Activated CD8-positive, alpha-beta memory T cell treated with anti-CD3 and anti-CD28 coated beads, Interleukin-2, amount 10 ng/mL, durations not matched to agents 7 days and 5 days (primary cell): ENCODE data around the gene MRPL12. TPM values are rescaled to one million over a fixed set of nuclear protein-coding genes. Genes with fewer than 3 reads are reported as not detected.

Experiments used
- ATAC-seq: fragments of 150-1000 bp; cut with Tn5 transposase; one replicate; pipeline ENCODE4 v1.10.0; 2021; ENCODE audit warnings: moderate library complexity
- CTCF ChIA-PET: fragments of 350-600 bp; sonication (Branson Sonifier 250); formaldehyde crosslinking; loops from one replicate; lab custom pipeline; 2021; ENCODE audit warnings: antibody characterized with exemption; lab: Charles Lee
- DNase-seq: peaks from one replicate; pipeline ENCODE4 v3.0.0-alpha.2; 2020
- H3K27ac Mint-ChIP-seq: one replicate; pipeline ENCODE4 v1.8.0; 2021; ENCODE audit warnings: mild to moderate bottlenecking, mixed read lengths
- H3K27me3 Mint-ChIP-seq: one replicate; pipeline ENCODE4 v1.8.0; 2021; ENCODE audit warnings: mixed read lengths
- H3K36me3 Mint-ChIP-seq: one replicate; pipeline ENCODE4 v1.8.0; 2021; ENCODE audit warnings: mild to moderate bottlenecking, mixed read lengths
- H3K4me1 Mint-ChIP-seq: one replicate; pipeline ENCODE4 v1.8.0; 2021; ENCODE audit warnings: mixed read lengths
- H3K4me3 Mint-ChIP-seq: one replicate; pipeline ENCODE4 v1.8.0; 2021; ENCODE audit warnings: mild to moderate bottlenecking, moderate library complexity, mixed read lengths
- H3K9me3 Mint-ChIP-seq: one replicate; pipeline ENCODE4 v1.8.0; 2022; ENCODE audit warnings: low read depth, mixed read lengths
- total RNA-seq, 2 experiments: library from RNA; stranded (reverse); gene quantifications; one replicate each; pipeline ENCODE4 v1.2.3, GENCODE V29; 2021

MRPL12 gene
- 100 to 1,000 TPM; 102 to 126 TPM for total RNA-seq

DNA sequence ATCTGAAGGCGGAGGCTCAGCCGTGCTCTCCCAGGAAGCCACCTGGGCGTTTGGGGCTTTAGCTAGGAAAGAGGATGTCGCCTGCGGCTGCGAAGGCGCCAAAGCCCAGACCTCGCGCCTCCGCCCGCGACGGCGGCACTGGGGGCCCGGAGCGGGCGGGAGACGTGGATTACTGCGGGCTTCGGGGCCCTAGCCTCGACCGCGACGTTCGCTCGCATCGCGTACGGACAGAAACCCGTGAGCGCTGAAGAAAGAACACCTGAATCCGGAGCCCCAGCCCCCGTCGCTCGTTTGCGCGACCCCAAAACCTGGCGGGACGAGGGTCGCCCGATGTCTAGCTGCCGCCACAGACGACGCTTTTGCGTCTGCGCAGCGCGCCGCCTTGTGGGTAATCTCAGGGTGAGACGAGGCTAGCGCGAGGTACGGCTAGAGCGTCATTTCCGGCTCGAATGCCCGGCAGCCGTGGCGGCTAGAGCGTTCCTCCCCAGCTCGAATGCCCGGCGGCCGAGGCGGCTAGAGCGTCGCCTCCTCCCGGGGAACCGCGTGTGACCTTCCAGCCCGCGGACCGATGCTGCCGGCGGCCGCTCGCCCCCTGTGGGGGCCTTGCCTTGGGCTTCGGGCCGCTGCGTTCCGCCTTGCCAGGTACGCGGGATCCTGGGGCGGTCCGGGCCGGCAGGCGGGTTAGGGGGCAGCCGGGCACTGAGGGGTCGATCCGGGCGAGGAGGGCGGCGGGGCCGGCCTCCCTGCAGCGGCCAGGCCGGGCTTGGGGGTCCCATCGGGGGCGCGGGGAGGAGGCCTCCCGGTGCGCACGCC is at the start of gene MRPL12:
TSS of gene MRPL12 (plus strand) at position 434 of the 813 bp plus-strand sequence. CDS start at position 569, 135 bp downstream.
- H3K27ac Mint-ChIP-seq, result peak within 1 kb of the TSS; percentile 93
- H3K4me1 Mint-ChIP-seq, result peaks cover 36% of the 10 kb centered on the region
- CTCF ChIA-PET, result interaction anchor here (0.6 to 3.2 kb wide), 14 partner anchors 8 to 685 kb away, joined by 3 to 9 read pairs (median 4); partner anchors contain the start of genes ARL16 and HGS
- no peaks in the 10 kb centered on the region for H3K9me3 Mint-ChIP-seq
- no peaks in the 10 kb centered on the region for H3K27me3 Mint-ChIP-seq
- ATAC-seq, result peak; percentile 89
- peak; percentile 95 for DNase-seq
- H3K36me3 Mint-ChIP-seq, result peaks cover 49% of the 10 kb centered on the region
- H3K4me3 Mint-ChIP-seq, result peak within 1 kb of the TSS; percentile 90

DNA sequence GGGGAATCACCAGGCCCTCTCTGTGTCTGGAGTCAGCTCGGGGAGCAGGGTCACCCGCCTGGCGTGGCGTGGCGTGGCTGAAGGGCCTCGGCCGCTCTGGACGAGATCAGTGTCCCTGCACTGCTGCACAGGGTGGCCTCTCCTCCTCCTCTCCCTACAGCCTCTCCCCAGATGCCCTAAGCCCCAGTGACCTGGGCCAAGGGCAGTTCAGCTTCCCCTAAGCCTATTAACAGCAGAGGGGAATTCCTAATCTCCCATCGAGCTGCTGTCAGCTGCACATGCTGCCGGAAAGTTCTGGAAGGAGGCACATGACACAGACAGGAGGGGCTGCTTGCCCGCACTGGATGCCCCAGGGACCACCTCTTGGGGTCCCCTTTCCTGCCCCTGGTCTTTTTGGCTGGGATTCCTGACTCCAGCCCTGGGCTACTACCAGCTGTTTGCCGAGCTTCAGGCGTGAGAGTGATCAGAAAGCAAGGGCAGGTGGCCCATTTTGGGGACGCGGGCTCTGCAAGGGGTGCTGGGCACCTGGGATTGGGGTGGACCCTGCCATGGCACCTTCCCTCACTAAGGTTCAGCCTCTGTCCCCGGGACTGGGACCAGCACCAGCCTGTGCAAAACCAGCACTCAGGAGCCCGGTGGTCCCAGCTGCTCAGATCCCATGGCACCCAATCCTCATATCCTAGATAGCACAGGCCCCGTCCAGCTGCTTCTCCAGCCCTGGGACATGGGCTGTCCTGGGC is 47.6 kb upstream of the MRPL12 start:
- no peaks in the 10 kb centered on the region for H3K9me3 Mint-ChIP-seq
- H3K4me1 Mint-ChIP-seq, result peaks cover 25% of the 10 kb centered on the region
- H3K27ac Mint-ChIP-seq, result no peak overlapping the region
- CTCF ChIA-PET, result no interaction called here
- DNase-seq, result no peak
- ATAC-seq, result no peak
- H3K36me3 Mint-ChIP-seq, result no peaks in the 10 kb centered on the region
- H3K4me3 Mint-ChIP-seq, result no peak overlapping the region
- H3K27me3 Mint-ChIP-seq, result no peaks in the 10 kb centered on the region

- no peak within 1 kb of the TSS for H3K27ac Mint-ChIP-seq
- ATAC-seq (no peak), DNase-seq (no peak)
- no peaks in the 10 kb centered on the region for H3K9me3 Mint-ChIP-seq
- H3K4me1 Mint-ChIP-seq, result peaks cover 25% of the 10 kb centered on the region
- no peak within 1 kb of the TSS for H3K4me3 Mint-ChIP-seq
- no peaks in the 10 kb centered on the region for H3K27me3 Mint-ChIP-seq
- CTCF ChIA-PET, result no interaction called here
- H3K36me3 Mint-ChIP-seq, result no peaks in the 10 kb centered on the region
Observed at GRCh38 chr17:81656118-81656743, 46.9 kb upstream of the MRPL12 start, which contains the start of gene PDE6G. Gene PDE6G (minus strand): TSS chr17:81656542. CDS start chr17:81653305, 3,237 bp downstream.

DNA sequence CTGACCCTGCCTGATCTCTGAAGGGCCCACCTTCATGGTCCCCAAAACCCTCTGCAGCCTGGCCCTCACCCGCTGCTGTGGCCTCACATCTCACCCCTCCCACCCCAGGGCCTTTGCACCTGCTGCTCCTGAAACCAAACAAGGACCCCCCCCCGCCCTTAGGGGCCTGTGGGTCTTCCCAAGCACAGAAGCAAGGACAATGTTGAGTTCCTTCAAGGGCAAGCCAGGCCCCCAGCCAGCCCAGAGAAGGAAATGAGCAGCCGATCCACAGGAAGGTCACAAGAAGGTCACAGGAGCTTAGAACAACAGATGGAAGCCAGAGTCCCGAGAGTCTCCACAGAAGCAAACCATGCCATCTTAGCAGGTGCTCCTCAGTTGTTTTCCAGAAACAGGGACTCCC is 46.3 kb upstream of the MRPL12 start:
- no peak for DNase-seq

GRCh38 chr17:81659038-81659437 is 44.1 kb upstream of the MRPL12 start:
- ATAC-seq (no peak), DNase-seq (no peak)

More for the DNA sequence above, 46.3 kb upstream of the MRPL12 start:
- H3K27ac Mint-ChIP-seq, result no peak overlapping the region
- H3K4me1 Mint-ChIP-seq, result peaks cover 24% of the 10 kb centered on the region
- no peaks in the 10 kb centered on the region for H3K36me3 Mint-ChIP-seq
- no peak for ATAC-seq
- H3K4me3 Mint-ChIP-seq, result no peak overlapping the region
- CTCF ChIA-PET, result no interaction called here
- H3K9me3 Mint-ChIP-seq, result no peaks in the 10 kb centered on the region
- H3K27me3 Mint-ChIP-seq, result no peaks in the 10 kb centered on the region

DNA sequence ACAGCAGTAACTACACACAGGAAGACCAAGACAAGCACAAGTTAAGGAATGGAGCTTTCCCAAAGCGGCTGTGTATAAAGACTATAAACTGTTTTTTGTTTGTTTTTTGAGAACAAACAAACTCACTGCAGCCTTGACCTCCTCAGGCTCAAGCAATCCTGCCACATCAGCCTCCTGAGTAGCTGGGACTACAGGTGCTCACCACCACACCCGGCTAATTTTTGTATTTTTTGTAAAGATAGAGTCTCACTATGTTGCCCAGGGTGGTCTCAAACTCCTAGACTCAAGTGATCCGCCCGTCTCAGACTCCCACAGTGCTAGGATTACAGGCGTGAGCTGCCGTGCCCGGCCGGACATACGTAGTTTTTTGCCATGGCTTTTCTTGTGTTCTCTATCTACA is 42.7 kb upstream of the MRPL12 start:
- no peaks in the 10 kb centered on the region for H3K27me3 Mint-ChIP-seq
- H3K9me3 Mint-ChIP-seq, result no peaks in the 10 kb centered on the region
- DNase-seq (no peak), ATAC-seq (no peak)
- CTCF ChIA-PET, result no interaction called here
- H3K27ac Mint-ChIP-seq, result no peak overlapping the region
- H3K36me3 Mint-ChIP-seq, result peaks cover 11% of the 10 kb centered on the region
- peaks cover 36% of the 10 kb centered on the region for H3K4me1 Mint-ChIP-seq
- H3K4me3 Mint-ChIP-seq, result no peak overlapping the region

More at GRCh38 chr17:81659038-81659437, 44.1 kb upstream of the MRPL12 start:
- Mint-ChIP-seq H3K27ac (no peak overlapping the region), H3K9me3 (no peaks in the 10 kb centered on the region), H3K36me3 (no peaks in the 10 kb centered on the region), H3K27me3 (no peaks in the 10 kb centered on the region), H3K4me1 (peaks cover 24% of the 10 kb centered on the region), H3K4me3 (no peak overlapping the region)
- CTCF ChIA-PET, result no interaction called here

GRCh38 chr17:81662002-81662401 is 41.2 kb upstream of the MRPL12 start:
- H3K9me3 Mint-ChIP-seq, result no peaks in the 10 kb centered on the region
- CTCF ChIA-PET, result no interaction called here
- no peak overlapping the region for H3K4me3 Mint-ChIP-seq
- DNase-seq (no peak), ATAC-seq (no peak)
- peaks cover 21% of the 10 kb centered on the region for H3K36me3 Mint-ChIP-seq
- H3K27me3 Mint-ChIP-seq, result no peaks in the 10 kb centered on the region
- no peak overlapping the region for H3K27ac Mint-ChIP-seq
- peaks cover 41% of the 10 kb centered on the region for H3K4me1 Mint-ChIP-seq

DNA sequence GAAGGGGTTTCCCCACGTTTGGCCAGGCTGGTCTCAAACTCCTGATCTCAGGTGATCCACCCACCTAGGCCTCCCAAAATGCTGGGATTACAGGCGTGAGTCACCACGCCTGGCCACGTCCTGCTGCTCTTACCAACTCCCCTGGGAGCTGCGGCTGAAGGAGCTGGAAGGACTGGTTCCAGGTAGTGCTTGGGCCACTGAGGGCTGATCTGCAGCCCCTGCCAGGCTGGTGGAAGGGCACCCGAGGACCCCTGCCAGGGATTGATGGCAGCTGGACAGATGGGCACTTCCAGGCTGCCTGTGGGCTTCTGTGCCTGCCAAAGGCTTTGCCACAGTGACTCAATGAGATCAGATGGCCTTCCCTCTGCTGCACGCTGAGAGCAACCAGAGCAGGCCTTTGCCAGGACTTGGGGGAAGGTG is 39.1 kb upstream of the MRPL12 start:
- peaks cover 53% of the 10 kb centered on the region for H3K4me1 Mint-ChIP-seq
- no peak overlapping the region for H3K4me3 Mint-ChIP-seq
- H3K9me3 Mint-ChIP-seq, result no peaks in the 10 kb centered on the region
- H3K27ac Mint-ChIP-seq, result peak overlapping the region; percentile 94
- DNase-seq (no peak), ATAC-seq (no peak)
- no peaks in the 10 kb centered on the region for H3K27me3 Mint-ChIP-seq
- H3K36me3 Mint-ChIP-seq, result peaks cover 31% of the 10 kb centered on the region
- CTCF ChIA-PET, result no interaction called here

DNA sequence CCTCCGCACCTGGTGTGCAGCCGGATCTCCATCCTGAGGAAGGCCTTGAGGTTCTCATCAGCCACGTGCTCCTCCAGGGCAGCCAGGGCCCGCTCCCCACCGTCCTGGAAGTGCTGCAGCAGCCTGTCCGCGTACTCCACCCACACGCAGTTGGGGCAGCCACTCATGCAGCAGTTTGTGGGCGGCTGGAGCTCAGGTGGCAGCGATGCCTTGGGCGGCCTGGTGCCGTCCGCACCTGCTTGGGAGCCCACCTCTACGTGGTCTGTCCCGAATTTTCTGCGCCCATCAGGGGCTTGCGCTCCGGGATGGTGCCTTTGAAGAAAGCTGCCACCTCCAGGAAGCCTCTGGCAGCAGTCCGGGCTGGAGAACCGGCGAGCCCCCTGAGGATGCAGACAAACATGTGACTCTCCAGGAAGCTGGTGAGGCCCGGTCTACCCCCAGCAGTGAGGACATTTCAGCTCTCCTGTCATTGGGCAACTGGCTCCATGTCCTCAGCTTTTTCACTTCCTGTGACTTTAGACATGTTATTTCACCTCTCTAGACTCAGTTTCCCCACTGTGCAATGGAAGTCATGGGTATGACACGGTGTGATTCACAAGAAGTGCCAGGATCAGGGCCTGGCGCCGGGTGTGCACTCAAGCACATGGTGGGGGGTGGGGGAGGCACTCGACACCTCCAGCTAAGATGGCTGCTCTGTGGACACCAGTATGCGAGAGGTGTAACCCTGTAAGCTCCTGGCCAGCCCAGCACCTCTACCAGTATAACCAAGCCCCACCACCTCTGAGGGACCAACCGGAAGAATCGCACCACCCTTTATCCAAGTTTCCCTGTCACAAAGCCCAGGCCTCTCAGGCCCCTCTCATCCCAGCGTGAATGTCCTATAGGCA is 37.7 kb upstream of the MRPL12 start:
- Mint-ChIP-seq H3K36me3 (peaks cover 40% of the 10 kb centered on the region), H3K27me3 (no peaks in the 10 kb centered on the region), H3K9me3 (no peaks in the 10 kb centered on the region), H3K4me1 (peaks cover 59% of the 10 kb centered on the region), H3K27ac (peak overlapping the region; percentile 94), H3K4me3 (peak overlapping the region; percentile 89)
- ATAC-seq (peak; percentile 41), DNase-seq (peak; percentile 75)
- CTCF ChIA-PET, result interaction anchor here (1.0 to 1.7 kb wide), 4 partner anchors 12 to 30 kb away, joined by 3 to 7 read pairs (median 4); partner anchors contain the start of genes ARL16 and HGS

DNA sequence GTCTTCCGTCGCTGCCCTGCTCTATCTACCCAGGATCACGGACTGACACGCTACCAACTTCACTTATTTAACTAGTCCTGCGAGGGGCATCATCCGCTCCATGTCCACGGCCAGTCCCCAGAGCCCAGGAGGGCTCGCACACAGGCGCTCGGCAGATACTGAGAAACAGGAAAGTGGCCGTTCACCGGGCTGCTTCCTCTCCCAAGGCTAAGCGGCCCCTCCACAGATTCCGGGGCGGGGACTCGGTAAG is 37.1 kb upstream of the MRPL12 start:
- peaks cover 59% of the 10 kb centered on the region for H3K4me1 Mint-ChIP-seq
- peak; percentile 34 for ATAC-seq
- H3K36me3 Mint-ChIP-seq, result peaks cover 40% of the 10 kb centered on the region
- no peaks in the 10 kb centered on the region for H3K27me3 Mint-ChIP-seq
- DNase-seq, result peak; percentile 60
- H3K27ac Mint-ChIP-seq, result peak overlapping the region; percentile 94
- peak overlapping the region; percentile 89 for H3K4me3 Mint-ChIP-seq
- H3K9me3 Mint-ChIP-seq, result no peaks in the 10 kb centered on the region
- CTCF ChIA-PET, result interaction anchor here (1.0 to 1.7 kb wide), 3 partner anchors 13 to 31 kb away, joined by 3 to 7 read pairs (median 6); partner anchors contain the start of genes ARL16 and HGS

DNA sequence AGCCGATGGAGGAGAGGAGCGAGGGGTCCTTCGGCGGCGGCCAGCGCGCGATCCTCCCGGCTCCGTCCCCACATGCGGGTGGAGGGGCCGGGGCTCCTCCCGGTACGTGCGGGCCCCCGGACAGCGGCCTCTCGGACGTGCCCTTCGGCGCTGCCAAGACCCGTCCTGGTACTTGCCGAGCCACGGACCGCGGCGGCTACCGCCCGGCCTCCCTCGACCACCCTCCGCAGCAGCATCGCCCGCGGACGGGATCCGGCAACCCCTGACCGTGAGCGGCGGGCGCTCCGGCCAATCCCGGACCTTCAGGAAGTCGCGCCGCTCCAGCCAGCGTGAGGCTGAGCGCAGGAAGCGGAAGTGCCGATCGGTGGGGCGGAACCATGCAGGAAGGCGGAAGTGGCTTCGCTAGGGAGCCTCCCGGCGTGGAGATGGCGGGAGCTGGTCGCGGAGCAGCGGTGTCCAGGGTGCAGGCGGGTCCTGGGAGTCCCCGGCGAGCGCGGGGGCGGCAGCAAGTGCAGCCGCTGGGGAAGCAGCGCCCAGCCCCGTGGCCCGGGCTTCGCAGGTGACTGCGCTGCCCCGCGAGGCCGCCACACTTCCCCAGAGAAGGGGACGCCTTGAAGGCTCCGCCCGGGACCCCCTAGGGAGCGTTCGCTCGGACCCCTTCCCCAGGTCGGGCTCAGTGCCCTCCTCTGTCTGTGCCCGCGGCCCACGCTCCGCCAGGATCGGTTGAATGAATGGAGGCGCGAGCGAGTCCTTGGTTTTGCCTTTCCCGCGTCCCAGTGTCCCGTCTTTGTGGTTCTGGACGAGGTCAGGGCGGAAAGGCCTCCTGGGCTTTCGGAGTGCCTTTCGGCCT is 36.6 kb upstream of the MRPL12 start, which contains the start of the genes CCDC137 and OXLD1:
TSS of gene CCDC137 (plus strand) at position 396 of the 850 bp plus-strand sequence. CDS start at position 426, 30 bp downstream.
TSS of gene OXLD1 (minus strand) at position 264 of the 850 bp plus-strand sequence. CDS start at position 236, 28 bp downstream.
- ATAC-seq (peak; percentile 94), DNase-seq (peak; percentile 97)
- Mint-ChIP-seq H3K4me3 (peak within 1 kb of the TSS; percentile 89), H3K9me3 (no peaks in the 10 kb centered on the region), H3K27me3 (no peaks in the 10 kb centered on the region), H3K4me1 (peaks cover 62% of the 10 kb centered on the region), H3K36me3 (peaks cover 44% of the 10 kb centered on the region), H3K27ac (peak within 1 kb of the TSS; percentile 94)
- CTCF ChIA-PET, result interaction anchor here (1.5 to 1.7 kb wide), 2 partner anchors 16 to 31 kb away, joined by 6 to 7 read pairs; partner anchors contain the start of genes ARL16 and HGS
